Common myeloid progenitor, CD34-positive (primary cell): ENCODE measurements around the gene OR2F2.

Experiments
- CTCF ChIA-PET: fragments of 350-600 bp; sonication (Branson Sonifier 250); formaldehyde crosslinking; loops from one replicate; lab custom pipeline; 2021; ENCODE audit warnings: antibody characterized with exemption; lab: Charles Lee
- POLR2A ChIA-PET: fragments of 350-600 bp; sonication (Branson Sonifier 250); formaldehyde crosslinking; loops from one replicate; lab custom pipeline; 2021; ENCODE audit warnings: antibody characterized with exemption; lab: Charles Lee
- DNase-seq, 3 donors: peaks; one replicate each; pipeline versions ENCODE4 v3.0.0 to v3.0.0-alpha.2; 2013
- H3K27ac ChIP-seq, 2 experiments: 1 replicate in 1 of 2; 2 replicates in 1 of 2; pipeline ENCODE4 v1.7.0; 2013; ENCODE audit warnings: inconsistent platforms in 2 of 2, low read length in 2 of 2, mild to moderate bottlenecking in 2 of 2, low read depth in 1 of 2, moderate library complexity in 1 of 2; ENCODE audit not compliant: severe bottlenecking in 2 of 2, insufficient read depth in 1 of 2, poor library complexity in 1 of 2
- H3K27me3 ChIP-seq, 5 experiments: replicated peaks in 2 of 5; 1 replicate in 3 of 5; 2 replicates in 2 of 5; pipeline versions ENCODE4 v1.6.1 to v1.7.0; 2013; ENCODE audit warnings: low read length in 4 of 5, mild to moderate bottlenecking in 2 of 5, moderate library complexity in 2 of 5, inconsistent platforms in 1 of 5; ENCODE audit not compliant: insufficient read depth in 5 of 5, control insufficient read depth in 4 of 5
- H3K36me3 ChIP-seq, 4 experiments: 1 replicate in 2 of 4; 2 replicates in 2 of 4; pipeline versions ENCODE4 v1.6.1 to v1.7.0; 2013; ENCODE audit warnings: low read length in 3 of 4, control low read depth in 1 of 4, mild to moderate bottlenecking in 1 of 4; ENCODE audit not compliant: control insufficient read depth in 4 of 4, insufficient read depth in 4 of 4
- H3K4me1 ChIP-seq, 4 experiments: 1 replicate in 3 of 4; 2 replicates in 1 of 4; pipeline versions ENCODE4 v1.6.1 to v1.7.1; 2013; ENCODE audit warnings: low read length in 3 of 4, mild to moderate bottlenecking in 3 of 4, control low read depth in 1 of 4, inconsistent platforms in 1 of 4, moderate library complexity in 1 of 4; ENCODE audit not compliant: control insufficient read depth in 4 of 4, insufficient read depth in 4 of 4; ENCODE audit errors: control extremely low read depth in 1 of 4
- H3K4me3 ChIP-seq, 7 experiments: 1 replicate in 4 of 7; 2 replicates in 3 of 7; pipeline versions ENCODE4 v1.5.1 to v1.7.0; 2013; ENCODE audit warnings: mild to moderate bottlenecking in 7 of 7, low read length in 6 of 7, moderate library complexity in 6 of 7, inconsistent platforms in 2 of 7, low read depth in 2 of 7, control low read depth in 1 of 7; ENCODE audit not compliant: insufficient read depth in 4 of 7, control insufficient read depth in 1 of 7; ENCODE audit errors: extremely low read depth in 1 of 7
- H3K9me3 ChIP-seq, 5 experiments: 1 replicate in 4 of 5; 2 replicates in 1 of 5; pipeline versions ENCODE4 v1.6.1 to v1.7.1; 2013; ENCODE audit warnings: low read length in 4 of 5, mild to moderate bottlenecking in 2 of 5, inconsistent platforms in 1 of 5, low read depth in 1 of 5, moderate library complexity in 1 of 5; ENCODE audit not compliant: control insufficient read depth in 4 of 5, insufficient read depth in 2 of 5; ENCODE audit errors: control extremely low read depth in 1 of 5
- WGBS: methylation state at CpG from one replicate; pipeline ENCODE4 v1.1.5; 2013; ENCODE audit not compliant: insufficient coverage; 5-methylcytosine and 5-hydroxymethylcytosine counted together

OR2F2 gene

DNA sequence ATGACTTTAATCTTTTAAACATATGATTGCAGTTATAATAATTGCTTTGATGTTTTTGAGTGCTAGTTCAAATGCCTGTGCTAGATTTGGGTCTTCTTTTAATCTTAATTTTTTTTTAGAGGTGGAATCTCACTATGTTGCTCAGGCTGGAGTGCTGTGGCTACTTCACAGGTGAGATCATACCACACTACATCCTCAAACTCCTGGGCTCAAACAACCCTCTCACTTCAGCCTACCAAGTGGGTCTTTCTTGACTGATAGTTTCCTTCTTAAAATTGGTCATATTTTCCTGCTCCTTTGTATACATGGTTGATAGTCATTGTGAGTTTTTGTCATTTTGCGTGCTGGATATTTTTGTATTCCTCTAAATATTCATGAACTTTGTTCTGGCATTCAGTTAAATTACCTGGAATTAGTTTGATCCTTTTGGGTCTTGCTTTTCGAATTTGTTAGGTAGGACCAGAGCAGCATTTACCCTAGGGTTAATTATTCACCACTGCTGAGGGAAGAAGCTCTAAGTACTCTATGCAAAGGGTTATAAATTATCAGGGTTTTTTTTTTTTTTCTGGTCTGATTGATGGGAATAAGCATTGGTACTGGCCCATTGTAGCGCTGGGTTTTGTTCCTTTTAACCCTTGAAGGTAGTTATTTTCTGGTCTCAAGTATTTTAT, 21.0 kb upstream of the OR2F2 start:
- Histone ChIP-seq H3K9me3 (no peaks in the 10 kb centered on the region), H3K4me1 (no peaks in the 10 kb centered on the region), H3K27ac (no peak overlapping the region), H3K36me3 (no peaks in the 10 kb centered on the region), H3K4me3 (no peak overlapping the region), H3K27me3 (no peaks in the 10 kb centered on the region)
- ChIA-PET POLR2A (no interaction called here), CTCF (no interaction called here)
- no CpG with 5 or more reads among the region's 3 CpGs for WGBS
- no peak for DNase-seq

DNA sequence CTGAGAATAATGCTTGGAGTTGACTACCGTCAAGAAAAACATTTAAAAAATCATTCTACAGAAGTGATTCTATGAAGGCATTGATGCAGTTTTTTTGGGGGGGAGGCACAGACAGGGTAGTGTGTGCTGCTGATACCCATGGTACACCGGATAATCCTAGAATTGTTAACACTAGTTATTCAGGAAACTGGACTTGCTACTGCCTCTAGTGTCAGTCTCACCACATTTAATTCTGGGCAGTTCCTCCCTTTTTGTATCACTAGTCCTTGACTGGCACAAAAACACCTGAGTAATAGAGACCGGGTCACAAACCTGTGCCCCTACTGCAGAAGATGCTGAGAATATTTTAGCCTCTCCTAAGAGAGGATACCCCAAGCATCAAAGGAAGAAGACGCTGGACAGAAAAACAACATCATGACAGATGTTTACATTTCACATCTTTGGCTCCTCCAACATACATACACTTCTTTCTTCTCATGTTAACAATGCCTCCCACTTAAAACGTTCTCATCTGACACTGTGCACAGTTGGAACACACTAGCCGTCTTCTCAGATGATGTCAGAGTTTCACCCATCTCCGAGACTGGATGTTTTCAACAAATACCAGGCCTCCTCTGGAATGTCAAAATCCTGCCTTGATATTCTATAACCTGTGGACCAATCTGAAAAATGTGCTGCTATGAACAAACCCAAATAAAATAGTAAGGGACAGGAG, 19.9 kb upstream of the OR2F2 start:
- Histone ChIP-seq H3K27me3 (no peaks in the 10 kb centered on the region), H3K9me3 (no peaks in the 10 kb centered on the region), H3K4me3 (no peak overlapping the region), H3K36me3 (no peaks in the 10 kb centered on the region), H3K4me1 (no peaks in the 10 kb centered on the region), H3K27ac (no peak overlapping the region)
- POLR2A ChIA-PET: no interaction called here
- DNase-seq: no peak
- CTCF ChIA-PET: no interaction called here
- 93% methylated on average over 5 of the region's 7 CpGs for WGBS

DNA sequence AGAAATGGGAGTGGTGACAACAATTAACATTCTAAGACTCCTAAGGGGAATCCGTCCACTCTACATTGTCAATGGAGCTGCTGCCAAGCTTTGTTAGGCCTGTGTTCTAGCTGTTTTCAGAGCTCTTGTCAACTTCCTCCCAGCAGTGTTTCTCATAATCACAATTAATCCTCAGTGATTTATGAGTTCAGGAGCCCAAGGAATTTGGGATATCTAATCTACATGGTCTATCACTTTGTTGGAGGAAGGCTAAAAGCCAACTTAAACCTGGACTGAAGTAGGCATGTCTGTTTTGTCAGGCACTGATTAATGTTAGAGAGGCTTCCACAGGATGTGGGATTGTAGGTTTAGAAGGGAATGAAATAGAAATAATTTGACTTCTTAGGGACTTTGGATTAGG, 10.2 kb upstream of the OR2F2 start:
- H3K9me3 ChIP-seq: no peaks in the 10 kb centered on the region
- H3K27ac ChIP-seq: no peak overlapping the region
- H3K27me3 ChIP-seq: peaks cover 0 to 1% (median 0%) of the 10 kb centered on the region in 5 experiments
- no peaks in the 10 kb centered on the region for H3K36me3 ChIP-seq
- no peak for DNase-seq
- no peak overlapping the region for H3K4me3 ChIP-seq
- H3K4me1 ChIP-seq: no peaks in the 10 kb centered on the region
- WGBS: 100% methylated on average over 1 of the region's 1 CpG
- ChIA-PET CTCF (no interaction called here), POLR2A (no interaction called here)

DNA sequence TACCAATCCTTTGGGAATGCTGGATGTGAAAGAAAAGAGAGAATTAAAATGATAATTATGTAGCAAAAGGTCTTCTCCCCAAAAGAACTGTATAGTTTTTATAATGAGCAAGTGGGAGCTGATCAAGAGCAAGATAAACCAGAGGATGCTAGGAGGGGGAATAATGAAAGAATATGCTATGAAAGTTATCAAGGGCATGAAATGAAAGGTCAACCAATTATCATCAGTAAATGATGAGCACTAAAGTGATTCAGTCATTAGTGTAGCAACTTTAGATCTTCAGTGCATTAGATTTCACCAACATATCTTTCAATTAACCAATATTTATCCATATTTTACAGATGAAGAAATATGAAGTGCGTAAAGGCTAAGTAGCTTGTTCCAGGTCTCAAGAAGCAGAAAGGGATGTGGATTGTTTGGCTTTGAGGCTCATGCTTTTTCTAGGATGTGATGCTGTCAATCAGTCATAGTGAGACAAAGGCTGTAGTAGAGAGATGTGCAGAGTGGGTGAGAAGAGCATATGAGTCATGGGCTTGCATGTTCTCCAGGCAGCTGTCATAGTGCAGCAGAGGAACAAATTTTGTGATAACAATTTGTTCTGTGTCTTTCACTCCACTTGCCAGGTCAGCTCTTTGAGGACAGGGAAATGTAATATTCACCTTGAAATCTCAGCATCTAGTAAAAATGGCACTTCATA, 5.7 kb upstream of the OR2F2 start:
- Histone ChIP-seq H3K27me3 (peaks cover 0 to 1% (median 0%) of the 10 kb centered on the region in 5 experiments), H3K36me3 (no peaks in the 10 kb centered on the region), H3K9me3 (peaks cover 0 to 3% (median 0%) of the 10 kb centered on the region in 5 experiments), H3K4me3 (no peak overlapping the region), H3K27ac (no peak overlapping the region), H3K4me1 (no peaks in the 10 kb centered on the region)
- POLR2A ChIA-PET: no interaction called here
- DNase-seq: no peak
- CTCF ChIA-PET: no interaction called here
- WGBS: 100% methylated on average over 1 of the region's 1 CpG

DNA sequence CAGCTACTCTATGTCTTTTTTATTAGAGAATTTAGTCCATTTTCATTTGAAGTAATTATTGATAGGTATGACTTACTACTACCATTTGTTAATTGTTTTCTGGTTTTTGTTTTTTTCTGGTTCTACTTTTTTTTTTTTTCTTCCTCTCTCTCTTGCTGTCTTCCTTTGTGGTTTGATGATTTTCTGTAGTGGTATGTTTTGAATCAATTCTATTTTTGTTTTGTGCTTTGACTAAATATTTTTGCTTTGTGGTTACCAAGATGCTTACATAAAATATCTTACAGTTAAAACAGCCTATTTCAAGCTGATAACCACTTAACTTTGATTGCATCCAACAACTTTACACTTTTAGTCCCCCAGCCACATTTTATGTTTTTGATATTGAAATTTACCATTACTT, 3.3 kb upstream of the OR2F2 start:
- CTCF ChIA-PET: no interaction called here
- Histone ChIP-seq H3K9me3 (peaks cover 0 to 3% (median 0%) of the 10 kb centered on the region in 5 experiments), H3K27me3 (no peaks in the 10 kb centered on the region), H3K4me3 (no peak overlapping the region), H3K36me3 (no peaks in the 10 kb centered on the region), H3K4me1 (no peaks in the 10 kb centered on the region), H3K27ac (no peak overlapping the region)
- DNase-seq: no peak
- POLR2A ChIA-PET: no interaction called here

DNA sequence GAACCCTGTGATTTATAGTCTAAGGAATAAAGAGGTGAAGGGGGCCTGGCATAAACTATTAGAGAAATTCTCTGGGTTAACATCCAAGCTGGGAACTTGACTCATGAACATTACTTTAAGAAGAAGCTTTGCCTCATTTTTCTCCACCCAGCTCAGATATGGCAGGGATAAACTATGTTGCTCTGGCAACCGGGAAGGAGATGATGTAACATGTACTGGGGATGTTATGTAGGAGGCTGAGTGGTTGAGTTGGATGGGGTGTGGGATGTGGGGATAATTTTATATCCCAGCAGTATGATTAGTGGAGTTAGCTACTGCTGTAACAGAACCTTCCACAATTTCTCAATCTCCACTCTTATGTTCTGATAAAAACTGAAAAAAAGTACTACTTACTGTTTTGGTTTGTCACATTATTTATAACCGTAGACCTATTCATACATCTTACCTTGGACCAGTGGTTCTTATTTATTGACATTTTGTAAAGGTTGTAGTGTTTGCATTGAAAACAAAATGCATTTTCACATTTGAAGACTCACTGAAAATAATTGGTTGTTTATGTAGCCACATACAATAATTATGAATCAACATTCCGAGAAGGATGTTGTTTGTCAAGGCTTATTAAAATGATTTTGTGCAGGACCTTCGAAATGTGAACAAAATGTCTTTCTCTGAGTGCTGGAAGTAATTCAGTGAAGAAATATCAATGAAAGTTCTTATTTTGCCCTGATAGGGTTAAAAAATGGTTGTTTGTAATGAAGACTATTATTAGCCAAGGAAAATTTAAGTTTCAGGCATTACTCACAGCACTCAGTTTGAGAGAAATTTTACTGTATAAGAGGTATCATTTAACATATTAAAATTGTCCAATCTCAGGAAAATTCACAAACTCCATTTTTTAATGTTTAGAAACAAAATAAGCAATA, 1.3 kb downstream of the OR2F2 start:
- no peak for DNase-seq
- CTCF ChIA-PET: no interaction called here
- no peaks in the 10 kb centered on the region for H3K36me3 ChIP-seq
- no peaks in the 10 kb centered on the region for H3K27me3 ChIP-seq
- H3K27ac ChIP-seq: no peak overlapping the region
- H3K4me3 ChIP-seq: no peak overlapping the region
- H3K9me3 ChIP-seq: peaks cover 0 to 3% (median 0%) of the 10 kb centered on the region in 5 experiments
- POLR2A ChIA-PET: no interaction called here
- H3K4me1 ChIP-seq: no peaks in the 10 kb centered on the region
- WGBS: 70% methylated on average over 3 of the region's 4 CpGs
